ENCODE measurements around the gene SIN3B. TPM values are rescaled to one million over a fixed set of nuclear protein-coding genes. Genes with fewer than 3 reads are reported as not detected.

SIN3B gene
- polyA plus RNA-seq, 4 donors: 46.8 to 87.0 (median 63.7) TPM

- DNase-seq (ENCODE audit: low read depth in 4 of 4, low spot score in 3 of 4): no peak
Observed at GRCh38 chr19:16901491-16902175, 72.4 kb downstream of the SIN3B start.

- DNase-seq (ENCODE audit: low read depth in 4 of 4, low spot score in 3 of 4): no peak
Observed at GRCh38 chr19:16902545-16902944, 73.3 kb downstream of the SIN3B start.

- DNase-seq (ENCODE audit: low read depth in 4 of 4, low spot score in 3 of 4): no peak
Observed at GRCh38 chr19:16903347-16903746, 74.1 kb downstream of the SIN3B start.

DNA sequence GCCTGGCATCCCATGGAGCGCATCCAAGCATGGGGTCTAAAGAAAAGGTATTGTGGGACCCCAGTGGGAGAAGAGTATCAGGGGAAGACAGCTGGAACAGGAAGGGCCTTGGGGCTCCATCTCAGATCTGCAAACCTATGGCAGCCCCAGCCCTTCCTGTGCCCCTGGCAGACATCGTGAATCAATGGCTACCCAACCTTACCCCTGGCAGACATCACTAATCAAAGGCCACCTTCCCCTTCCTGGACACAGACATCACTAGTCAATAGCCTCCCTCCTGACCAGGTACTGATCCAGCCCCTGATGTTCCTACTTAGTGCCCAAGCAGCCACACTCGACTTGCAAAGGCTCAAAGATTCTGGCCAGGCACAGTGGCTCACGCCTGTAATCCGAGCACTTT is 75.4 kb downstream of the SIN3B start:
- DNase-seq (ENCODE audit: low read depth in 4 of 4, low spot score in 3 of 4): no peak

GRCh38 chr19:16908759-16909158 is 79.6 kb downstream of the SIN3B start:
- DNase-seq (ENCODE audit: low read depth in 4 of 4, low spot score in 3 of 4): no peak

DNA sequence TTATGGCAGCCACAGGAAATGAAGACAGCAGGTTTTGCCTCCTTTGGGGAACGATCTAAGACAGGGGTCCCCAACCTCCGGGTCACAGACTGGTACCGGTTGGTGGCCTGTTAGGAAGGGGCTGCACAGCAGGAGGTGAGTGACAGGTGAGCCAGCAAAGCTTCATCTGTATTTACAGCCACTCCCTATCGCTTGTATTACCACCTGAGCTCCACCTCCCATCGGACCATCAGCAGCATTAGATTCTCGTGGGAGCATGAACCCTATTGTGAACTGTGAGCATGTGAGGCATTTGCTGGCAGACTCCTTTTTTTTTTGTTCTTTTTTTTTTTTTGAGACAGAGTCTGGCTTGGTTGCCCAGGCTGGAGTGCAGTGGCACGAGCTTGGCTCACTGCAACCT is 81.8 kb downstream of the SIN3B start:
- DNase-seq (ENCODE audit: low read depth in 4 of 4, low spot score in 3 of 4): no peak

DNA sequence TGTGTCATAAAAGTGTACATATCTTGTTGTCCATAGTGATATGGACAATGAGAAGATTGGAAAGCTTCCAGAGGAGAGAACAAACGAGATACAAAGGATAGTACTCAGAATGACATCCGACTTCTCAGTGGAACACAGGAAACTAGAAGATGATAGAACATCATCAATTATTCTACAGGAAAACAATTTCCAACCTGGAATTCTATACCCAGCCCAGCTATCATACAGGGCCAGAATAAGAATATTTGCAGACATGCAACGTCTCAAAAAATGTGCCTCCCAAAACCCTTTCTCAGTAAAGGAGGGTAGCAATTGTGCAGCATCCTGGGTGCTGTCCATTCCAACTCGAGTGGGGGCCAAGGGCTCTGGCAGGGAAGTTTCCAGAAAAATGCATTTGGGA is 83.6 kb downstream of the SIN3B start:
- DNase-seq (ENCODE audit: low read depth in 4 of 4, low spot score in 3 of 4): no peak

- DNase-seq (ENCODE audit: low read depth in 4 of 4, low spot score in 3 of 4): no peak
Observed at GRCh38 chr19:16914421-16914820, 85.2 kb downstream of the SIN3B start.

DNA sequence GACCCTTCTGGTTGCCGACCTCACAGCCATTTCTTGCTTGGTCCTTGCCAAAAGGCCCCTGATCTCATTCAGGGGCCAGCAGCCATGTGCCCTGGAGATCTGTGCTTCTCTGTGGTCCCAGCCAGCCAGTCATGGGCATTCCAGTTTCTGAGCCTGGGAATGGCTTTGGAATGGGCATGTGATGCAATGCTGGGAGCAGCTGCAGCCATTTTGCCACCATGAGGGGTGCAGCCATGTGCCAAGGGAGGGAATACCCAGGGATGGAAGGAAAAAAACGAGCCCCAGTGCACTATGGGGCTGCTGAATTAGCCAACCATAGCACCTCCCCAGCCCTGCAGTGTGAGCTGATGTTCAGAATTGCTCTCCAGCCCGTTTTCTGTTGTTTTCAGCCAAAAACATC is 85.9 kb downstream of the SIN3B start:
- no peak for DNase-seq (ENCODE audit: low read depth in 4 of 4, low spot score in 3 of 4)

GRCh38 chr19:16915734-16916133 is 86.5 kb downstream of the SIN3B start:
- no peak for DNase-seq (ENCODE audit: low read depth in 4 of 4, low spot score in 3 of 4)

DNA sequence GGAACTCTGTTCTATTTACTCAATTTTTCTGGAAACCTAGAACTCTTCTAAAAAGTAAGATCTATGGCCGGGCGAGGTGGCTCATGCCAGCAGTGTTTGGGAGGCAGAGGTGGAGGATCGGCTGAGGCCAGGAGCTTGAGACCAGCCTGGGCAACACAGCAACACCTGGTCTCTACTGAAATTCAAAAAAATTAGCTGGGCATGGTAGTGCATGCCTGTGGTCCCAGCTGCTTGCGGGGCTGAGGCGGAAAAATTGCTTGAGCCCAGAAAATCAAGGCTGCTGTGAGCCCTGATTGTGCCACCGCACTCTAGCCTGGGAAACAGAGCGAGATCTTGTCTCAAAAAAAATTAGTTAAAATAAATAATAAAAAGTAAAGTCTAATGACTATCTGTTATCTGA is 88.2 kb downstream of the SIN3B start:
- DNase-seq (ENCODE audit: low read depth in 4 of 4, low spot score in 3 of 4): no peak

DNA sequence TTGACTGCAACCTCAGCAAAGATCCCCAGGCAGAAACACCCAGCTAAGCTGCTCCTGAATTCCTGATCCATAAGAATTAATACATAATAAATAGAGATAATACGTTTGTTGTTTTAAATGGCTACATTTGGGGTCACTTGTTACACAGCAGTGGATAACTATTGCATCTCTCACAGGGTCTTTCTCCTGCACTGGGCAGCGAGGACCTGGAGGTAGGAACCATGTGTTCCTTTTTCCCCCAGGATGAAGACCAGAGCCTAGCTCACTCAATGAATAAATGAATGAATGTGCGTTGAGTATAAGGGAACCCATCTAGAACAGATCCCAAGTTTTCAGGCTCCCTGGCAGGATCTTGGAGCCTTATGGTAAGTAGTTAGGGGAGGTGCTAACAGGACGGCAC is 90.3 kb downstream of the SIN3B start:
- no peak for DNase-seq (ENCODE audit: low read depth in 4 of 4, low spot score in 3 of 4)

- DNase-seq (ENCODE audit: low read depth in 4 of 4, low spot score in 3 of 4): no peak
Observed at GRCh38 chr19:16920816-16921529, 91.8 kb downstream of the SIN3B start.

DNA sequence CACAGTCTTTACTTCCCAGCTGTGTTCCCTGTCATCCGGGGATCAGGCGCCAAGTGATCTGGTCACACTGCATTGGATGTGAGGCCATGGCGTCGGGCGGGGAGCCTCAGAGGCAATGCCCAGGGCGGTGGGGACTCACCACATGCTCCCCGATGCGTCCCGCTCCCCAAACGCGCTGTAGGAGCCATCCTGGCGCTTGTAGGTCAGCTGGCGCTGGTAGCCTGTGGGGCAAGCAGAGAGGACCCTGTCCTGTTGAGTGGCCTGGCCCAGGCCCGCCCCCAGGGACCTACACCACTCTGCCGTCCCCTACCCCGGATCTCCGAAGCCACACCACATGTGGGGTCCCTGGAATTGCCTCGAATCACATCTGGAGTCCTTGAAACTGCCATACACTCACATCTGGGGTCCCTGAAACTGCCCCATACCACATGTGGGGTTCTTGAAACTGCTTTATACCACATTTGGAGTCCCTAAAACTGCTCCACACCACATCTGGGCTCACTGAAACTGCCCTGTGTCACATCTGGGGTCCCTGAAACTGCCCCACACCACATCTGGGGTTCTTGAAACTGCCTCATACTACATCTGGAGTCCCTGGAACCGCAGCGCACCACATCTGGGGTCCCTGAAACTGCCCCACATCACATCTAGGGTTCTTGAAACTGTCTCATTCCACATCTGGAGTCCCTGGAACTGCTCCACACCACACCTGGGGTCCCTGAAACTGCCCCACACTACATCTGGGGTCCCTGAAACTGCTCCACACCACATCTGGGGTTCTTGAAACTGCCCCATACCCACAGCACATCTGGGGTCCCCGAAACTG is 92.8 kb downstream of the SIN3B start:
- no peak for DNase-seq (ENCODE audit: low read depth in 4 of 4, low spot score in 3 of 4)

- DNase-seq (ENCODE audit: low read depth in 4 of 4, low spot score in 3 of 4): no peak
Observed at GRCh38 chr19:16922592-16922934, 93.4 kb downstream of the SIN3B start.

DNA sequence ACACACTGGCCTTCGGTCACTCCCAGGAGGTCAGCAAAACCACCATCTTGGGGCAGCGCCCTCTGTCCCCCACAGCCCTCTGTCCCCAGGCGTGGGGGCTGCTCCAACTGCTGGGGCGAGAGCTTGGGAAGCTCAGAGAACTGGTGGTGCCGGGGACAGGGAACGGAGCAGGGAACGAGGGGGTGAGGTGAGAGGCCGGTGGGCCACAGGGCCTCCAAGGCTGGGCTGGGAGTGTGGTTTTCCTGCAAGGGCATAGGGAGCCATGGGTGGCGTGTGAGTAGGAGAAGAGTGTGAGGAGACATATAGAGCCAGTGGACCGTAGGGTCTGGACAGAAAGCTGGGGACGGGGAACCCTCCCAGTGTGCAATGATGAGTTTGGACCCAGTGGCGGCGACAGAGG is 93.8 kb downstream of the SIN3B start:
- no peak for DNase-seq (ENCODE audit: low read depth in 4 of 4, low spot score in 3 of 4)

GRCh38 chr19:16927883-16928282 is 98.7 kb downstream of the SIN3B start:
- DNase-seq (ENCODE audit: low read depth in 4 of 4, low spot score in 3 of 4): no peak

DNA sequence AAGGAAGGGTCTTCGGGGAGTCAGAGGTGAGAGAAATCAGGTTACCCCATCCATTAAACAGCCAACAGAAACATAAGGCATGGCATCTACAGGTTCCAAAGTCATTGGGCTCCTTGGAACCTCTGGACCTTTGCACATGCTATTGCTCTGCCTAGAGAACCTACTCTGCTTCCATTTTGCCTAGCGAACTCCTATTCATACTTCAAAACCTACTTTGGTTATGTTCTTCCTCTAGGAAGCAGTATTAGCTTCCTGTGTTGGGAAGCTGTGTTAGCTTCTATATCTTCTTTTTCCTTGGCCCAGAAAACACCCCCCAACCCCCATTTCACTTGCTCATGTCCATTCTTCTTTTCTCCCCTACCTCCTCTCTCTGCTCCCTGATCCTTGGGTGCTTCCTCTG is 99.2 kb downstream of the SIN3B start:
- no peak for DNase-seq (ENCODE audit: low read depth in 4 of 4, low spot score in 3 of 4)

GRCh38 chr19:16928916-16929315 is 99.7 kb downstream of the SIN3B start:
- no peak for DNase-seq (ENCODE audit: low read depth in 4 of 4, low spot score in 3 of 4)

Data from left renal pelvis (tissue), 4 donors.